Suprapubic skin (tissue), 4 donors: ENCODE measurements around the gene LEMD3.

ENCODE experiments used
- EP300 ChIP-seq: sonication (generic); formaldehyde crosslinking; IDR thresholded peaks from one replicate; pipeline ENCODE4 v1.6.1; 2017; ENCODE audit warnings: antibody characterized with exemption
- POLR2A ChIP-seq, 2 donors: fragments of 450-650 bp; IDR thresholded peaks; one replicate each; pipeline ENCODE4 v1.6.1; 2017; ENCODE audit warnings: antibody characterized with exemption in 2 of 2, mild to moderate bottlenecking in 2 of 2, moderate library complexity in 2 of 2
- POLR2AphosphoS5 ChIP-seq, 3 donors: sonication (generic); formaldehyde crosslinking; IDR thresholded peaks; one replicate each; pipeline ENCODE4 v1.6.1; 2017; ENCODE audit warnings: antibody characterized with exemption in 3 of 3
- TF ChIP-seq, protein P1 (sequence below), 2 donors: fragments of 200-600 bp in 1 of 2; fragments of 450-650 bp in 1 of 2; sonication (generic) in 1 of 2; IDR thresholded peaks; one replicate each; pipeline ENCODE4 v1.5.1; 2016 to 2019; ENCODE audit warnings: antibody characterized with exemption in 2 of 2, mild to moderate bottlenecking in 1 of 2, moderate library complexity in 1 of 2

DNA sequence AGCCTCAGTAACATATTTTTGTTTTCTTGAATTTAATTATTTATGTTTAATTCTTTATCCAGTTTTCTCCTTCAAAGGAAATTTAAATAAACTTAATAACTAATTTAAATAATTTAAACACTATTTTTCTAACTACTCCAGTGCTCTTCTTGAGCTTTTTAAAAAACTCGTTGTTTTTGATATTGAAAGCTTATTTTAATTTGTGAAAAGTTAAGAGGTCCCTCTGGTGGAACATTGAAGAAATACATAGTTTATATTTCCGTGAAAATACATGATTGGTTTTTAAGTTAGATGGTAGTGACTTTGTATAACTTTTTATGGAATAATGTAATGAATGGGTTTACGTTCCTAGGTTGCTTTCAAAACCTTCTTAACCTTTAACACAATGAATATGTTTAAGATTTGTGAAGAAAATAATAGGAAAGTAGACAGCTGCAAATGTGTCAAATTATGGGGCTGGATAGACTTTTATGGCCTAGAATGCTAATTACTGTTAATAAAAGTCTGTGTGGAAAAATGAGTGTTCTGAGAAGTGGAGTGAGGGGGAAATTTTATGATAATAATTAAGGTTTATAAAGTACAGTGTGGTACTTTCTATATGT is 63.2 kb downstream of the LEMD3 start:
- TF ChIP-seq, protein P1, sequence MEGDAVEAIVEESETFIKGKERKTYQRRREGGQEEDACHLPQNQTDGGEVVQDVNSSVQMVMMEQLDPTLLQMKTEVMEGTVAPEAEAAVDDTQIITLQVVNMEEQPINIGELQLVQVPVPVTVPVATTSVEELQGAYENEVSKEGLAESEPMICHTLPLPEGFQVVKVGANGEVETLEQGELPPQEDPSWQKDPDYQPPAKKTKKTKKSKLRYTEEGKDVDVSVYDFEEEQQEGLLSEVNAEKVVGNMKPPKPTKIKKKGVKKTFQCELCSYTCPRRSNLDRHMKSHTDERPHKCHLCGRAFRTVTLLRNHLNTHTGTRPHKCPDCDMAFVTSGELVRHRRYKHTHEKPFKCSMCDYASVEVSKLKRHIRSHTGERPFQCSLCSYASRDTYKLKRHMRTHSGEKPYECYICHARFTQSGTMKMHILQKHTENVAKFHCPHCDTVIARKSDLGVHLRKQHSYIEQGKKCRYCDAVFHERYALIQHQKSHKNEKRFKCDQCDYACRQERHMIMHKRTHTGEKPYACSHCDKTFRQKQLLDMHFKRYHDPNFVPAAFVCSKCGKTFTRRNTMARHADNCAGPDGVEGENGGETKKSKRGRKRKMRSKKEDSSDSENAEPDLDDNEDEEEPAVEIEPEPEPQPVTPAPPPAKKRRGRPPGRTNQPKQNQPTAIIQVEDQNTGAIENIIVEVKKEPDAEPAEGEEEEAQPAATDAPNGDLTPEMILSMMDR (IDR thresholded peaks at IDR 0.05), result no peak
- no peak for TF ChIP-seq POLR2A (IDR thresholded peaks at IDR 0.05)
- TF ChIP-seq POLR2AphosphoS5 (IDR thresholded peaks at IDR 0.05), result no peak
- no peak for TF ChIP-seq EP300
